GM12878 (cell line): ENCODE data around the gene SH2D7. TPM values are rescaled to one million over a fixed set of nuclear protein-coding genes. Genes with fewer than 3 reads are reported as not detected.

Experiments
- ATAC-seq: fragments of 200-7000 bp; cut with Tn5 transposase; 3 replicates; pipeline ENCODE4 v1.9.1; 2020; ENCODE audit warnings: mild to moderate bottlenecking, moderate library complexity
- BruUV-seq: library from RNA; stranded (reverse); fragments of 400-500 nt; replicated peaks from 2 replicates; lab custom pipeline; 2021; lab: Mats Ljungman, UMichigan
- CTCF ChIA-PET: fragments of 300-600 bp; sonication (Branson Sonifier 250); formaldehyde crosslinking; extraction: SDS; loops from one replicate; lab custom pipeline; 2021; ENCODE audit warnings: inconsistent platforms; lab: Yijun Ruan, JAX
- POLR2A ChIA-PET: fragments of 350-600 bp; formaldehyde crosslinking; extraction: SDS; loops from one replicate; lab custom pipeline; 2021; ENCODE audit warnings: inconsistent platforms; lab: Charles Lee
- RAD21 ChIA-PET: fragments of 300-600 bp; sonication (Branson Sonifier 250); formaldehyde crosslinking; loops from one replicate; lab custom pipeline; 2023; ENCODE audit warnings: antibody characterized with exemption; ENCODE audit not compliant: unreplicated experiment; lab: Charles Lee
- SMC1A ChIA-PET: fragments of 300-600 bp; sonication (Branson Sonifier 250); formaldehyde crosslinking; loops from one replicate; lab custom pipeline; 2023; ENCODE audit not compliant: unreplicated experiment, uncharacterized antibody; lab: Charles Lee
- DNase-seq: peaks from one replicate; pipeline ENCODE4 v3.0.0-alpha.2; 2011; ENCODE audit warnings: low read depth, low spot score
- FAIRE-seq: peaks from 3 replicates; lab custom pipeline; 2011; peaks lifted over from hg19 to GRCh38; lab: Jason Lieb, UNC
- H2AFZ ChIP-seq: 2 replicates; pipeline ENCODE4 v1.6.0; 2011; ENCODE audit warnings: low read depth, low read length, control low read depth; ENCODE audit not compliant: control insufficient read depth
- H3K27ac ChIP-seq: 2 replicates; pipeline ENCODE4 v1.5.1; 2011; ENCODE audit warnings: control low read depth; ENCODE audit not compliant: control insufficient read depth, insufficient read depth
- H3K27me3 ChIP-seq, 2 experiments: replicated peaks in 1 of 2; 2 replicates each; pipeline versions ENCODE4 v1.6.0 to v1.6.1; 2011; ENCODE audit warnings: low read length in 1 of 2; ENCODE audit not compliant: control insufficient read depth in 2 of 2, insufficient read depth in 2 of 2
- H3K36me3 ChIP-seq, 2 experiments: 2 replicates each; pipeline ENCODE4 v1.5.1; 2011; ENCODE audit warnings: low read length in 1 of 2; ENCODE audit not compliant: control insufficient read depth in 2 of 2, insufficient read depth in 2 of 2
- H3K4me1 ChIP-seq: 2 replicates; pipeline ENCODE4 v1.6.1; 2011; ENCODE audit warnings: mild to moderate bottlenecking, low read length, moderate library complexity, mixed read lengths; ENCODE audit not compliant: control insufficient read depth, insufficient read depth
- H3K4me2 ChIP-seq: 2 replicates; pipeline ENCODE4 v1.6.0; 2011; ENCODE audit warnings: control low read depth; ENCODE audit not compliant: control insufficient read depth, insufficient read depth
- H3K4me3 ChIP-seq: fragments of 200-600 bp; sonication (generic); 2 replicates; pipeline ENCODE4 v1.5.1; 2016
- H3K79me2 ChIP-seq: 2 replicates; pipeline ENCODE4 v1.6.0; 2011; ENCODE audit warnings: low read length; ENCODE audit not compliant: control insufficient read depth, insufficient read depth
- H3K9ac ChIP-seq: 2 replicates; pipeline ENCODE4 v1.8.0; 2011; ENCODE audit warnings: low read length, control low read depth, mixed read lengths; ENCODE audit not compliant: control insufficient read depth, insufficient read depth
- H3K9me3 ChIP-seq: replicated peaks from 3 replicates; pipeline ENCODE4 v1.5.1; 2011; ENCODE audit warnings: mild to moderate bottlenecking, low read length; ENCODE audit not compliant: control insufficient read depth, insufficient read depth
- H4K20me1 ChIP-seq: 2 replicates; pipeline ENCODE4 v1.6.0; 2011; ENCODE audit not compliant: control insufficient read depth, insufficient read depth
- ATF3 ChIP-seq: IDR thresholded peaks from 2 replicates; pipeline ENCODE4 v1.6.1; 2011; ENCODE audit warnings: low read depth, mild to moderate bottlenecking, low read length, moderate library complexity, borderline replicate concordance; ENCODE audit errors: extremely low read depth
- BHLHE40 ChIP-seq, 2 experiments: fragments of 450-650 bp in 1 of 2; IDR thresholded peaks; 2 replicates each; pipeline ENCODE4 v1.6.1; 2011 to 2017; ENCODE audit warnings: low read depth in 2 of 2, borderline replicate concordance in 1 of 2, improper control_type of control experiment in 1 of 2, low read length in 1 of 2, mild to moderate bottlenecking in 1 of 2
- FOXK2 ChIP-seq: fragments of 450-650 bp; IDR thresholded peaks from 2 replicates; pipeline ENCODE4 v1.6.1; 2017; ENCODE audit warnings: mild to moderate bottlenecking, moderate library complexity
- GATAD2B ChIP-seq: fragments of 450-650 bp; conservative IDR thresholded peaks from 2 replicates; pipeline ENCODE4 v1.6.1; 2017; ENCODE audit warnings: low read depth, mild to moderate bottlenecking, moderate library complexity
- HDAC6 ChIP-seq: fragments of 200-600 bp; sonication (generic); IDR thresholded peaks from one replicate; pipeline ENCODE4 v1.8.0; 2017; ENCODE audit warnings: antibody characterized with exemption; ENCODE audit not compliant: unreplicated experiment
- IRF3 ChIP-seq: fragments of 450-650 bp; IDR thresholded peaks from 2 replicates; pipeline ENCODE4 v1.6.1; 2014; ENCODE audit warnings: mild to moderate bottlenecking
- IRF5 ChIP-seq: fragments of 450-650 bp; IDR thresholded peaks from 2 replicates; pipeline ENCODE4 v1.6.1; 2017; ENCODE audit warnings: borderline replicate concordance
- NFYA ChIP-seq: IDR thresholded peaks from 2 replicates; pipeline ENCODE4 v1.6.1; 2011; ENCODE audit warnings: low read depth, mild to moderate bottlenecking, low read length, improper control_type of control experiment, borderline replicate concordance
- NR2C1 ChIP-seq: fragments of 450-650 bp; IDR thresholded peaks from 2 replicates; pipeline ENCODE4 v1.6.1; 2017; ENCODE audit warnings: antibody characterized with exemption, mild to moderate bottlenecking, moderate library complexity
- POLR2AphosphoS2 ChIP-seq: IDR thresholded peaks from 2 replicates; pipeline ENCODE4 v1.6.1; 2011; ENCODE audit warnings: low read depth, mild to moderate bottlenecking, low read length, improper control_type of control experiment, moderate library complexity
- RFX5 ChIP-seq: IDR thresholded peaks from 2 replicates; pipeline ENCODE4 v1.6.1; 2011; ENCODE audit warnings: low read depth, low read length, improper control_type of control experiment
- SIN3A ChIP-seq: IDR thresholded peaks from 2 replicates; pipeline ENCODE4 v1.6.1; 2012; ENCODE audit warnings: low read depth, low read length, improper control_type of control experiment
- SIX5 ChIP-seq: IDR thresholded peaks from 2 replicates; pipeline ENCODE4 v1.6.1; 2011; ENCODE audit warnings: mild to moderate bottlenecking, low read depth, low read length, moderate library complexity; ENCODE audit not compliant: severe bottlenecking
- SKIL ChIP-seq: fragments of 450-650 bp; IDR thresholded peaks from 2 replicates; pipeline ENCODE4 v1.6.1; 2017; ENCODE audit warnings: mild to moderate bottlenecking, low read depth, inconsistent platforms; ENCODE audit not compliant: poor library complexity, severe bottlenecking
- SMAD5 ChIP-seq: IDR thresholded peaks from 2 replicates; pipeline ENCODE4 v1.6.1; 2016; ENCODE audit warnings: antibody characterized with exemption, low read depth
- ZNF274 ChIP-seq: IDR thresholded peaks from one replicate; pipeline ENCODE4 v1.8.0; 2011; ENCODE audit not compliant: insufficient read length, insufficient read depth
- ZNF622 ChIP-seq: fragments of 450-650 bp; IDR thresholded peaks from 2 replicates; pipeline ENCODE4 v1.6.1; 2017; ENCODE audit warnings: mild to moderate bottlenecking, inconsistent platforms
- WGBS: methylation state at CpG from one replicate; pipeline ENCODE4 v1.1.6; 2016; ENCODE audit warnings: low lambda C conversion rate; ENCODE audit not compliant: insufficient replicate concordance, insufficient coverage; ENCODE audit errors: missing lambda C conversion rate; 5-methylcytosine and 5-hydroxymethylcytosine counted together
- in situ Hi-C: fragments of 300-500 bp; cut with MboI; formaldehyde crosslinking; loops from 9 replicates; pipeline ENCODE4 v1.14.3; 2018; ENCODE audit warnings: mixed read lengths
- intact Hi-C: fragments of 100-400 bp; cut with micrococcal nuclease; formaldehyde crosslinking; loops from one replicate; pipeline ENCODE4 v1.14.2; 2022; ENCODE audit not compliant: unreplicated experiment
- polyA plus RNA-seq, 11 experiments: library from polyadenylated mRNA; depleted of rRNA in 4 of 11; unstranded in 6 of 11; stranded (reverse) in 5 of 11; fragments of >200 nt; fragmentation: Nextera tagmentation in 4 of 11; fragmentation: Illumina TruSeq in 1 of 11; extraction: Ambion mirVana in 4 of 11; extraction: Trizol in 1 of 11; gene quantifications; 1 replicate in 1 of 11; 2 replicates in 10 of 11; pipeline versions ENCODE4 v1.2.1 to v1.2.3, GENCODE V29; 2011 to 2016; ENCODE audit warnings: inconsistent platforms in 2 of 11, missing spikeins in 2 of 11, low read depth in 1 of 11
- total RNA-seq, 4 experiments: library from RNA; depleted of rRNA in 3 of 4; stranded (reverse); fragments of >200 nt in 3 of 4; fragmentation: Illumina TruSeq in 1 of 4; extraction: Trizol in 1 of 4; gene quantifications; 2 replicates each; pipeline versions ENCODE4 v1.2.1 to v1.2.3, GENCODE V29; 2013 to 2021

SH2D7 gene
- total and polyA plus RNA-seq, 10 of the 15 experiments (the other 5 are each of a cell fraction or from before 2014, with no cell fraction given) = 0.04 to 0.06 TPM; not detected in 8

GRCh38 chr15:78093242-78094020 lies 1.1 kb downstream of the SH2D7 start:
- no peak overlapping the region for H2AFZ ChIP-seq
- RAD21 ChIA-PET = interaction anchor here (1.2 to 3.4 kb wide), 3 partner anchors 15 to 58 kb away, joined by 3 to 11 read pairs (median 4); no protein-coding TSS in a partner anchor
- no TSS peak for BruUV-seq
- no peak for ATAC-seq
- no peaks in the 10 kb centered on the region for H3K27me3 ChIP-seq
- no peaks in the 10 kb centered on the region for H3K36me3 ChIP-seq
- in situ Hi-C loops = no loop called here
- SMC1A ChIA-PET = interaction anchor here (0.7 to 1.4 kb wide), 6 partner anchors 10 to 134 kb away, joined by 3 to 6 read pairs (median 3); no protein-coding TSS in a partner anchor
- no peaks in the 10 kb centered on the region for H3K79me2 ChIP-seq
- DNase-seq = no peak
- H3K9me3 ChIP-seq = no peaks in the 10 kb centered on the region
- CTCF ChIA-PET = interaction anchor here (0.7 to 2.0 kb wide), 5 partner anchors 9 to 135 kb away, joined by 3 to 6 read pairs (median 3); no protein-coding TSS in a partner anchor
- 59% methylated on average over 5 of the region's 5 CpGs for WGBS
- H3K4me2 ChIP-seq = no peak overlapping the region
- POLR2A ChIA-PET = interaction anchor here (1.1 kb wide), 1 partner anchor 11 kb away, joined by 3 read pairs; no protein-coding TSS in a partner anchor
- intact Hi-C loops = no loop called here
- no peak overlapping the region for H3K27ac ChIP-seq
- no peak overlapping the region for H3K4me3 ChIP-seq
- no peak overlapping the region for H3K9ac ChIP-seq
- no peaks in the 10 kb centered on the region for H4K20me1 ChIP-seq
- no peak for FAIRE-seq
- TF ChIP-seq ZNF274 (no peak), SIN3A (no peak), SKIL (no peak), FOXK2 (no peak), ZNF622 (no peak), SIX5 (no peak), IRF5 (no peak), NR2C1 (no peak), NFYA (no peak), SMAD5 (no peak), GATAD2B (no peak), POLR2AphosphoS2 (no peak), ATF3 (no peak), BHLHE40 (IDR thresholded peaks at IDR 0.05; ENCODE audit: borderline replicate concordance in 1 of 2, low read depth in 2 of 2, low read length in 1 of 2) (no peak), HDAC6 (no peak), RFX5 (no peak), IRF3 (no peak)
- TF ChIP-seq, all 136 proteins: peak for 0
- H3K4me1 ChIP-seq = peaks cover under 1% of the 10 kb centered on the region; the same call in 1 of the 2 replicates
